ENCODE measurements around the gene NPC2.

The NPC2 gene

GRCh38 chr14:74465335-74465734 lies 27.8 kb downstream of the NPC2 start:
- no peaks in the 10 kb centered on the region for H3K9me3 ChIP-seq (ENCODE audit: insufficient read depth, low read depth, low read length)
- H4K20me1 ChIP-seq (ENCODE audit: insufficient read depth, low read length, poor library complexity, severe bottlenecking) = no peaks in the 10 kb centered on the region
- H3K79me2 ChIP-seq (ENCODE audit: insufficient read depth, low read length) = no peaks in the 10 kb centered on the region
- no peaks in the 10 kb centered on the region for H3K27me3 ChIP-seq (ENCODE audit: insufficient read depth, low read length, poor library complexity, severe bottlenecking)
- no peak overlapping the region for H2AFZ ChIP-seq (ENCODE audit: low read length)
- no peaks in the 10 kb centered on the region for H3K4me1 ChIP-seq (ENCODE audit: insufficient read depth, low read length, poor library complexity, severe bottlenecking)
- H3K9me2 ChIP-seq (replicated peaks; ENCODE audit: low read depth, low read length) = no peaks in the 10 kb centered on the region
- TF ChIP-seq CTCF (conservative IDR thresholded peaks at IDR 0.05; ENCODE audit: low read length) (no peak; the same call in 1 of the 2 replicates), EZH2phosphoT487 (IDR thresholded peaks at IDR 0.05; ENCODE audit: borderline replicate concordance) (no peak)
- no peaks in the 10 kb centered on the region for H3F3A ChIP-seq (ENCODE audit: low read depth)
- H3K9ac ChIP-seq (ENCODE audit: low read depth, low read length, poor library complexity, severe bottlenecking) = no peak overlapping the region
- no peaks in the 10 kb centered on the region for H3K36me3 ChIP-seq (ENCODE audit: insufficient read depth, low read length)
- no peak overlapping the region for H3K4me3 ChIP-seq (ENCODE audit: low read length, poor library complexity, severe bottlenecking)
- H3K4me2 ChIP-seq (ENCODE audit: low read depth, low read length, poor library complexity, severe bottlenecking) = no peak overlapping the region

- no peaks in the 10 kb centered on the region for H3F3A ChIP-seq (ENCODE audit: low read depth)
- no peak overlapping the region for H3K9ac ChIP-seq (ENCODE audit: low read depth, low read length, poor library complexity, severe bottlenecking)
- no peaks in the 10 kb centered on the region for H3K27me3 ChIP-seq (ENCODE audit: insufficient read depth, low read length, poor library complexity, severe bottlenecking)
- H3K9me2 ChIP-seq (replicated peaks; ENCODE audit: low read depth, low read length) = no peaks in the 10 kb centered on the region
- H3K4me2 ChIP-seq (ENCODE audit: low read depth, low read length, poor library complexity, severe bottlenecking) = no peak overlapping the region
- H3K4me1 ChIP-seq (ENCODE audit: insufficient read depth, low read length, poor library complexity, severe bottlenecking) = no peaks in the 10 kb centered on the region
- no peaks in the 10 kb centered on the region for H3K36me3 ChIP-seq (ENCODE audit: insufficient read depth, low read length)
- H3K9me3 ChIP-seq (ENCODE audit: insufficient read depth, low read depth, low read length) = no peaks in the 10 kb centered on the region
- no peak for TF ChIP-seq CTCF (conservative IDR thresholded peaks at IDR 0.05; ENCODE audit: low read length)
- no peak for TF ChIP-seq EZH2phosphoT487 (IDR thresholded peaks at IDR 0.05; ENCODE audit: borderline replicate concordance)
- H3K79me2 ChIP-seq (ENCODE audit: insufficient read depth, low read length) = no peaks in the 10 kb centered on the region
- H2AFZ ChIP-seq (ENCODE audit: low read length) = no peak overlapping the region
- H4K20me1 ChIP-seq (ENCODE audit: insufficient read depth, low read length, poor library complexity, severe bottlenecking) = no peaks in the 10 kb centered on the region
- H3K4me3 ChIP-seq (ENCODE audit: low read length, poor library complexity, severe bottlenecking) = no peak overlapping the region
Measured at GRCh38 chr14:74464785-74465184, 28.3 kb downstream of the NPC2 start.

GRCh38 chr14:74463697-74464096 lies 29.4 kb downstream of the NPC2 start:
- no peak overlapping the region for H3K4me2 ChIP-seq (ENCODE audit: low read depth, low read length, poor library complexity, severe bottlenecking)
- H3K9ac ChIP-seq (ENCODE audit: low read depth, low read length, poor library complexity, severe bottlenecking) = no peak overlapping the region

More at GRCh38 chr14:74463697-74464096, 29.4 kb downstream of the NPC2 start:
- Histone ChIP-seq H3K9me3 (ENCODE audit: insufficient read depth, low read depth, low read length) (no peaks in the 10 kb centered on the region), H2AFZ (ENCODE audit: low read length) (no peak overlapping the region), H3K79me2 (ENCODE audit: insufficient read depth, low read length) (no peaks in the 10 kb centered on the region), H3K36me3 (ENCODE audit: insufficient read depth, low read length) (no peaks in the 10 kb centered on the region), H3K9me2 (replicated peaks; ENCODE audit: low read depth, low read length) (no peaks in the 10 kb centered on the region), H3K27me3 (ENCODE audit: insufficient read depth, low read length, poor library complexity, severe bottlenecking) (no peaks in the 10 kb centered on the region), H3K4me1 (ENCODE audit: insufficient read depth, low read length, poor library complexity, severe bottlenecking) (no peaks in the 10 kb centered on the region), H3F3A (ENCODE audit: low read depth) (no peaks in the 10 kb centered on the region), H4K20me1 (ENCODE audit: insufficient read depth, low read length, poor library complexity, severe bottlenecking) (no peaks in the 10 kb centered on the region), H3K4me3 (ENCODE audit: low read length, poor library complexity, severe bottlenecking) (no peak overlapping the region)
- no peak for TF ChIP-seq EZH2phosphoT487 (IDR thresholded peaks at IDR 0.05; ENCODE audit: borderline replicate concordance)
- no peak for TF ChIP-seq CTCF (conservative IDR thresholded peaks at IDR 0.05; ENCODE audit: low read length)

Data from Loucy (cell line).